Ovary (tissue), 3 donors: ENCODE data around the gene UQCR11.

Experiments used
- CTCF ChIP-seq, 3 donors: fragments of 450-650 bp in 2 of 3; fragments of 200-600 bp in 1 of 3; IDR thresholded peaks; one replicate each; pipeline versions ENCODE4 v1.5.1 to v1.8.0; 2016 to 2022; ENCODE audit warnings: antibody characterized with exemption in 3 of 3, mild to moderate bottlenecking in 1 of 3
- POLR2A ChIP-seq: fragments of 450-650 bp; IDR thresholded peaks from one replicate; pipeline ENCODE4 v1.6.1; 2017; ENCODE audit warnings: antibody characterized with exemption, mild to moderate bottlenecking, moderate library complexity
- donor health status: DM: no; HTN: no; CAD: no.

GRCh38 chr19:1613808-1614570 is 8.7 kb upstream of the UQCR11 start:
- TF ChIP-seq CTCF (IDR thresholded peaks at IDR 0.05) (no peak), POLR2A (no peak)
